ENCODE results near the gene MRPL38.
A peak's percentile ranks its signal among the peaks of the same experiment; 100 is the strongest.

DNA sequence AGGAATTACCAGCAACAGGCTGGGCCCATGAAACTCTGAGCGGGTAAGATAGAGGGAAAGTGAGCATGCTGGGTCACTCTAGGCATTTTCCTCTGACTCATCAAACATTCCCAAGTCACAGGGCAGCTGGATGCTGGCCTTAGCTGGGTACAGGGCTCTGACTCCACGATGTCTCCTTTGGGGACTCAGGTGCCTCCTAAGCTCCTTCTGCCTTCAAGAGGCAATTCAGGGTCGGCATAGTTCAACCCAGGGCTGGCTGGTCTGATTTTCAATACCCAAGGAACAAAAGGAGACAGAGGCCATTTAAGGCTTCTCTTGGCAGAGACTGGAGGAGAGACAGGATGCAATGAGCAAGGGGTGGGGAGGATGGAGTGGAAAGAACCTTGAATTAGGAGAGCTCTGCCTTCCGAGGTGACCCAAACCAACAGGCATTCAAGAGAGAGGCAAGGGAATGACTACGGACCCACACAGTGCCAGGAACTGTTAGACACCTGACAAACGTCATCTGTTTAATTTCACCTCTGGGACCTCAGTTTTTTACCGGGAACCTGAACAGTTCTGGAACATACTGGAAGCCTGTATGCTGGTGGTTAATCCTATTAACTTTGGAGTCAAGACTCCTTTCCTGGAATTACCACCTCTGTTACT, 50.5 kb downstream of the MRPL38 start:
- TF ChIP-seq SIN3A (IDR thresholded peaks at IDR 0.05; ENCODE audit: borderline replicate concordance, low read depth, low read length) (no peak), TCF12 (IDR thresholded peaks at IDR 0.05) (no peak), EZH2phosphoT487 (IDR thresholded peaks at IDR 0.05; ENCODE audit: borderline replicate concordance, low read depth) (no peak), JUND (IDR thresholded peaks at IDR 0.05) (peak; percentile 72; the same call in 1 of the 2 replicates), TAF1 (IDR thresholded peaks at IDR 0.05; ENCODE audit: borderline replicate concordance, low read depth, low read length) (no peak), EP300 (IDR thresholded peaks at IDR 0.05; ENCODE audit: borderline replicate concordance in 1 of 2, low read depth in 1 of 2, low read length in 1 of 2) (peak in 1 of 2 experiments; percentile 68; a peak in 1 of 4 replicates)
- TF ChIP-seq, protein P1, sequence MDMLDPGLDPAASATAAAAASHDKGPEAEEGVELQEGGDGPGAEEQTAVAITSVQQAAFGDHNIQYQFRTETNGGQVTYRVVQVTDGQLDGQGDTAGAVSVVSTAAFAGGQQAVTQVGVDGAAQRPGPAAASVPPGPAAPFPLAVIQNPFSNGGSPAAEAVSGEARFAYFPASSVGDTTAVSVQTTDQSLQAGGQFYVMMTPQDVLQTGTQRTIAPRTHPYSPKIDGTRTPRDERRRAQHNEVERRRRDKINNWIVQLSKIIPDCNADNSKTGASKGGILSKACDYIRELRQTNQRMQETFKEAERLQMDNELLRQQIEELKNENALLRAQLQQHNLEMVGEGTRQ (IDR thresholded peaks at IDR 0.05; ENCODE audit: borderline replicate concordance, low read depth, low read length) = no peak
- TF ChIP-seq, protein P2, sequence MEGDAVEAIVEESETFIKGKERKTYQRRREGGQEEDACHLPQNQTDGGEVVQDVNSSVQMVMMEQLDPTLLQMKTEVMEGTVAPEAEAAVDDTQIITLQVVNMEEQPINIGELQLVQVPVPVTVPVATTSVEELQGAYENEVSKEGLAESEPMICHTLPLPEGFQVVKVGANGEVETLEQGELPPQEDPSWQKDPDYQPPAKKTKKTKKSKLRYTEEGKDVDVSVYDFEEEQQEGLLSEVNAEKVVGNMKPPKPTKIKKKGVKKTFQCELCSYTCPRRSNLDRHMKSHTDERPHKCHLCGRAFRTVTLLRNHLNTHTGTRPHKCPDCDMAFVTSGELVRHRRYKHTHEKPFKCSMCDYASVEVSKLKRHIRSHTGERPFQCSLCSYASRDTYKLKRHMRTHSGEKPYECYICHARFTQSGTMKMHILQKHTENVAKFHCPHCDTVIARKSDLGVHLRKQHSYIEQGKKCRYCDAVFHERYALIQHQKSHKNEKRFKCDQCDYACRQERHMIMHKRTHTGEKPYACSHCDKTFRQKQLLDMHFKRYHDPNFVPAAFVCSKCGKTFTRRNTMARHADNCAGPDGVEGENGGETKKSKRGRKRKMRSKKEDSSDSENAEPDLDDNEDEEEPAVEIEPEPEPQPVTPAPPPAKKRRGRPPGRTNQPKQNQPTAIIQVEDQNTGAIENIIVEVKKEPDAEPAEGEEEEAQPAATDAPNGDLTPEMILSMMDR (IDR thresholded peaks at IDR 0.05) = no peak
- TF ChIP-seq, protein P3, sequence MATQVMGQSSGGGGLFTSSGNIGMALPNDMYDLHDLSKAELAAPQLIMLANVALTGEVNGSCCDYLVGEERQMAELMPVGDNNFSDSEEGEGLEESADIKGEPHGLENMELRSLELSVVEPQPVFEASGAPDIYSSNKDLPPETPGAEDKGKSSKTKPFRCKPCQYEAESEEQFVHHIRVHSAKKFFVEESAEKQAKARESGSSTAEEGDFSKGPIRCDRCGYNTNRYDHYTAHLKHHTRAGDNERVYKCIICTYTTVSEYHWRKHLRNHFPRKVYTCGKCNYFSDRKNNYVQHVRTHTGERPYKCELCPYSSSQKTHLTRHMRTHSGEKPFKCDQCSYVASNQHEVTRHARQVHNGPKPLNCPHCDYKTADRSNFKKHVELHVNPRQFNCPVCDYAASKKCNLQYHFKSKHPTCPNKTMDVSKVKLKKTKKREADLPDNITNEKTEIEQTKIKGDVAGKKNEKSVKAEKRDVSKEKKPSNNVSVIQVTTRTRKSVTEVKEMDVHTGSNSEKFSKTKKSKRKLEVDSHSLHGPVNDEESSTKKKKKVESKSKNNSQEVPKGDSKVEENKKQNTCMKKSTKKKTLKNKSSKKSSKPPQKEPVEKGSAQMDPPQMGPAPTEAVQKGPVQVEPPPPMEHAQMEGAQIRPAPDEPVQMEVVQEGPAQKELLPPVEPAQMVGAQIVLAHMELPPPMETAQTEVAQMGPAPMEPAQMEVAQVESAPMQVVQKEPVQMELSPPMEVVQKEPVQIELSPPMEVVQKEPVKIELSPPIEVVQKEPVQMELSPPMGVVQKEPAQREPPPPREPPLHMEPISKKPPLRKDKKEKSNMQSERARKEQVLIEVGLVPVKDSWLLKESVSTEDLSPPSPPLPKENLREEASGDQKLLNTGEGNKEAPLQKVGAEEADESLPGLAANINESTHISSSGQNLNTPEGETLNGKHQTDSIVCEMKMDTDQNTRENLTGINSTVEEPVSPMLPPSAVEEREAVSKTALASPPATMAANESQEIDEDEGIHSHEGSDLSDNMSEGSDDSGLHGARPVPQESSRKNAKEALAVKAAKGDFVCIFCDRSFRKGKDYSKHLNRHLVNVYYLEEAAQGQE (IDR thresholded peaks at IDR 0.05; ENCODE audit: low read depth, low read length) = 0 out of 2 replicates have a peak, but pooled peaks have one; percentile 19
